HG03342 (cell line): Measurements from ENCODE around the gene SLC25A53.
"Not testable (repeated sequence)": the region's sequence is repeated elsewhere in the genome, so short reads cannot be mapped to it uniquely, and the experiment has no call there.

ENCODE experiments used
- ATAC-seq: cut with Tn5 transposase; IDR thresholded peaks from one replicate; pipeline ENCODE4 v1.9.1; 2021; ENCODE audit warnings: mild to moderate bottlenecking, moderate library complexity; ENCODE audit not compliant: unreplicated experiment

SLC25A53 gene

DNA sequence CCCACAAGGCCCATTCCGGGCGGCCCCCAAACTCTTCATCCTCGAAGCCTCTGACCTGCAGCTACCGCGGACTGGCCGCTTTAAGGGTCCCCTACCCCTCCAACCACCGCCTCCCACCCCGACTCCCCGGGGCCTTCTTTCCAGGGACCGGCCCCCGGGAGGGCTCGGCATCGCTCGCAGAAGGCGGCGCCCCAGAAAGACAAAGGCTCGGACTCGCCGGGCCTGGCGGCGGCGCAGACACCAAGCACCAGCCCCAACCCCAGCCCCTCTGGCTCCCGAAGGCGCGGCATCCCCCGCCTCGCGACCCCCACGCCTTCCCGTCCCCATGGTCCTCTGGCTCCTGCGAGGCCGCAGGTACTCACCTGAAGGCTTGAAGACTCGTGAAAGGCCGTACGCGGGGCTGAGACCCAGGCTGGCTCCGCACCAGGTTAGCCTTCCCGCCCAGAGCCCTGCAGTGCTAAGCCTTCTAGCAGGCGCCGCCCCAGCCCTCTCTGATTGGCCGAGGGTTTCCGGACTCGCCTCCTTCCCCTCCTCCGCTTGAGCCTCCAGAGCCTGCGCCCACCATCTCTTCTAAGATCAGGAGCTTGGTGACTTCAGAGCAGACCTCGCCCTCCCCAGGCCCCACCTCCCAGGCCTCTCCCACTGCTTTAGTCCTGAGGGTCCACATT is 80.9 kb downstream of the SLC25A53 start, which contains the start of gene TMSB15C:
Gene TMSB15C, minus strand, starts transcription at position 459 of the 668 bp plus-strand sequence.
- ATAC-seq = peak; percentile 99

DNA sequence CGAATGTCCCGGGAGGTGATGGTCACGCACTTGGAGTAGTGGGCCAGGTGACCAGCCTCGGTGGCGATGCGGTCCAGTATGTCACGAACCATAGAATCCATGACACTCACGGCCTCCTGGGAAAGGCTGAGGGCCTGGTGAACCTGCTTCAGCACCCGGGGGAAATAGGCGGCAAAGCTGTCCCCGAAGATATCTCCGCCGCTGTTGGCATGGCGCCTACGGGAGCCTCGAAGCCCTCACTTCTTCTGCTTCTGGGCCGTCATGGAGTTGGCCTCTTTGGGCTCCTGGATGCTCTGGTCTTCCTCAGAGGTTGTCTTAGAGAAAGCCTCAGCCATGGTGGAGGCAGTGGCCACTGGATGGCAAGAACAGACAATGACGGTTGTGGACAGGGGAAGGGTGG is 94.2 kb downstream of the SLC25A53 start:
- not testable (repeated sequence) for ATAC-seq

DNA sequence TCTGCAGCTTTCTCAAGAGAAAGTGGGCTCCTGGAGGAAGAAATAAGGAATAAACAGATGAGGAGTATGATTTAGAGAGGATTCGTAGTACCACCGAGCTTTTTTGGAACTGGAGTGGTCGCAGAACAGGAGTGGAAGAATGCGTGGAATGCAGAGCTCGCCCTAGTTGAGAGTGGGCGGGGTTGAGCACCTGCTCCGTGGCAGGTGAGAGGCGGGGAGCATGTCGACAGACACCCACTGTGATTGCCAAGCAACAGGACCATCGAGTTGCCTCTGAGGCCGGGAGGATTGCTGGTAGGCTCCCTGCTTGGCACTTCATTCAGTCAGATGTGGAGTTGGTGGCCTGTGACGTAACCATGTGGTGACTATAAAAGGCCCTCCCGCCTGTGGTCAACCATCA is 101.9 kb downstream of the SLC25A53 start:
- not testable (repeated sequence) for ATAC-seq
